ENCODE results near the gene PHACTR3.

The PHACTR3 gene

DNA sequence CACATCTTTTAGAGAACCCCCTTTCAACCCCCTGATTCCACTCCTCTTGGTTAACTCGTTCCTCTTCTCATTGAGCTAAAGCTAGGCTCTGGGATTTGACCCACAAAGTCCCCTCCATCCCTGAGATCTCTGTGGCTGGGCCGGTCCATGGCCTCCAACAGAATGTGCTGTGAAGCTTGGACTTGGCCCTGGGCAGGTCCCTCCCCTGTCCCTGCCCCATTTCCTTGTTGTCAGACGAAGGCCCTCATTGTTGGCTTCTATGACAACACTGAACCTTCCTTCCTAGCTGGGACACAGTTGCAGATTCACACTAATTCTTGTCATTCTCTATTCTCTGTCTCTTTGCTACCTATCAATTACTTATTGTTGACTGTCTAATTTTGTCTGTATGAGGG lies 173.0 kb downstream of the PHACTR3 start:
- H3K4me3 ChIP-seq (ENCODE audit: low read depth, low read length), result no peak overlapping the region
- in situ Hi-C loops (cut with HindIII; ENCODE audit: low sequenced_read_pairs), result no loop called here

DNA sequence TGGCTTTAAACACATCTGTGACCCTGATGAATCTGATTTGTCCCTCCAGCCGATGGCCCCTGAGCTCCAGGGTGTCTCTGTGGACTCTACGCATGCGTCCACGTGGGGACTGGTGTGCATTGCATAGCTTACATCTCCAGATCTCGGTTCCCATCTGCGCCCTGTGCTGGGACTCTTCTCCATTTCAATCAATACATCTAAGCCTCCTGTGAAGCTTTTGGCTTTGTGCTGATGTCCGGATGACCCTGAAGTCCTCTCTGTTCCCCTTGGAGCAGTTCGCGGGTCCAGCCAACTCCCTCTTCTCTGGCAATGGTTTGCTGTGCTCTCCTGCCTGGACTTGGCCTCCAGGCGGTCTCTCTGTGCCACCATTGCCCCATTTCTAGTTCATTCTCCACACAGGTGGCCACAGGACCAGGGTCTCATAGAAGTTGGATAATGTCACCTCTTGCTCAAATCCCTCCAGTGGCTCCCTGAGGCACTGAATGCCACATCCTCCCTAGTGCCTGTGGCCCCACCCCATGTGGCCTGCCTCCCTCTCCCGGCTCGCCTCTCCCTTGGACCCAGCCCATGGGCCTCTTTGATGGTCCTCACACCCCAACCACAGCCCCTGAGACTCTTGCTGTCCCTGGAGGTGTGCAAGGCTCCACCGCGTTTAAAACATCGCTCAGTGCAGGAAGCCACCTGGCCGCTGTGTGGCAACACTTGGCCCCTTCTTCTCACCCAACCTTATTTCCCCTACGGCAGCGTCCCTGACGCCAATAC lies 173.7 kb downstream of the PHACTR3 start:
- no peak overlapping the region for H3K4me3 ChIP-seq (ENCODE audit: low read depth, low read length)
- TF ChIP-seq, protein P1, sequence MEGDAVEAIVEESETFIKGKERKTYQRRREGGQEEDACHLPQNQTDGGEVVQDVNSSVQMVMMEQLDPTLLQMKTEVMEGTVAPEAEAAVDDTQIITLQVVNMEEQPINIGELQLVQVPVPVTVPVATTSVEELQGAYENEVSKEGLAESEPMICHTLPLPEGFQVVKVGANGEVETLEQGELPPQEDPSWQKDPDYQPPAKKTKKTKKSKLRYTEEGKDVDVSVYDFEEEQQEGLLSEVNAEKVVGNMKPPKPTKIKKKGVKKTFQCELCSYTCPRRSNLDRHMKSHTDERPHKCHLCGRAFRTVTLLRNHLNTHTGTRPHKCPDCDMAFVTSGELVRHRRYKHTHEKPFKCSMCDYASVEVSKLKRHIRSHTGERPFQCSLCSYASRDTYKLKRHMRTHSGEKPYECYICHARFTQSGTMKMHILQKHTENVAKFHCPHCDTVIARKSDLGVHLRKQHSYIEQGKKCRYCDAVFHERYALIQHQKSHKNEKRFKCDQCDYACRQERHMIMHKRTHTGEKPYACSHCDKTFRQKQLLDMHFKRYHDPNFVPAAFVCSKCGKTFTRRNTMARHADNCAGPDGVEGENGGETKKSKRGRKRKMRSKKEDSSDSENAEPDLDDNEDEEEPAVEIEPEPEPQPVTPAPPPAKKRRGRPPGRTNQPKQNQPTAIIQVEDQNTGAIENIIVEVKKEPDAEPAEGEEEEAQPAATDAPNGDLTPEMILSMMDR (IDR thresholded peaks at IDR 0.05; ENCODE audit: low read depth, low read length, missing control alignments), result no peak
- in situ Hi-C loops (cut with HindIII; ENCODE audit: low sequenced_read_pairs), result no loop called here
- DNase-seq (ENCODE audit: low read depth), result no peak

More for the DNA sequence above, 173.0 kb downstream of the PHACTR3 start:
- TF ChIP-seq, protein P1 (IDR thresholded peaks at IDR 0.05; ENCODE audit: low read depth, low read length, missing control alignments), result no peak
- no peak for DNase-seq (ENCODE audit: low read depth)

- DNase-seq (ENCODE audit: low read depth), result no peak
- TF ChIP-seq, protein P1 (IDR thresholded peaks at IDR 0.05; ENCODE audit: low read depth, low read length, missing control alignments), result no peak
- in situ Hi-C loops (cut with HindIII; ENCODE audit: low sequenced_read_pairs), result no loop called here
- no peak overlapping the region for H3K4me3 ChIP-seq (ENCODE audit: low read depth, low read length)
Observed at GRCh38 chr20:59778615-59779200, 174.4 kb downstream of the PHACTR3 start.

- TF ChIP-seq, protein P1 (IDR thresholded peaks at IDR 0.05; ENCODE audit: low read depth, low read length, missing control alignments), result no peak
- no peak for DNase-seq (ENCODE audit: low read depth)
- in situ Hi-C loops (cut with HindIII; ENCODE audit: low sequenced_read_pairs), result no loop called here
- no peak overlapping the region for H3K4me3 ChIP-seq (ENCODE audit: low read depth, low read length)
Observed at GRCh38 chr20:59779656-59780380, 175.5 kb downstream of the PHACTR3 start.

DNA sequence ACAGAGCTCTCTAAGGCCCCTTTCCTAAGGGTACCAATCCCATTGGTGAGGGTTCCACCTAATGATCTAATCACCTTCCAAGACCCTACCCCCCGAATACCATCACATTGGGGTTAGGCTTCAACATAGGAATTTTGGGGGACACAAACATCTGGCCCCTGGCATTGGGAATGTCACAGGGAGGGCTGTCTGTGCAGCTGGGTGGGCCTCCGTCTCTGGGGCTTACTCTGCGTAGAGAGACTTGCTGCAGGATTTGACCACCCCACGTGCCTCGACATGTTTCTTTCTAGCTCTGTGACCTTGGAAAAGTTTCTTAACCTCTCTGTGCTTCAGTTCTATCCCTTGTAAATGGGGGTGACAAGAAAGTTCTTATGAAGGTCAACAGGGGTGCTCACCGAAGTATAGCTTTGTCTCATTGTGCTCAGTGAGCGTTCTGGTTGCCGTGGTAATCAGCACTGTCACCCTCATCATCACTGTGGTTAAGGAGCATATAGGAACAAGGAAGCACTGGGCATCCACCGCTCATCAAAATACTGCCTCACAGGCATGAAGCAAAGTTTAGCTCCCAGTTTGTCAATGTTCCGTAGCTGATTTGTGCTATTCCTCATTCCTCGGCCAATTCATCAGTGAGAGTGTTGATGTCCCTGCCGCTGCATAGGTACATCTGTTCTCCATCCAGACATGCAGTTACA lies 176.3 kb downstream of the PHACTR3 start:
- in situ Hi-C loops (cut with HindIII; ENCODE audit: low sequenced_read_pairs), result no loop called here
- no peak overlapping the region for H3K4me3 ChIP-seq (ENCODE audit: low read depth, low read length)
- TF ChIP-seq, protein P1 (IDR thresholded peaks at IDR 0.05; ENCODE audit: low read depth, low read length, missing control alignments), result no peak
- DNase-seq (ENCODE audit: low read depth), result no peak

DNA sequence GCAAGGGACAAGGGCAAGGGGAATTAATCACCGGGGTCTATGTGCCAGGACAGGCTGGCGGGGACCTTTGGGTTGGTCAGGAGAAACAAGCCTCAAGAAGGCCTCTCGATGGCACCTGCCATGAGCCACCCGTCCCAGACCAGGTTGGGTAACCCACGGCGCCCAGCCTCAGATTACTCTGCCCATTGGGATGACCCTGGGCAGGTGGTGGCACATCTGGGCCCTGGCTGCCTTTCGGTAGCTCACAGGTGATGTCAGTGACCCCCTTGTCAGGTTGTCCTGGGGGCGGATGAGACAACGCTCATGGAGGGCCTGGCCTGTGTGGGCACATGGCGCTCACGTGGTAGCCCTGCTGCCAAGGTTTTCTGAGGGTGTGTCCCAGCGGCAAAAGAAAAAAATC lies 176.9 kb downstream of the PHACTR3 start:
- TF ChIP-seq, protein P1 (IDR thresholded peaks at IDR 0.05; ENCODE audit: low read depth, low read length, missing control alignments), result no peak
- in situ Hi-C loops (cut with HindIII; ENCODE audit: low sequenced_read_pairs), result no loop called here
- no peak for DNase-seq (ENCODE audit: low read depth)
- no peak overlapping the region for H3K4me3 ChIP-seq (ENCODE audit: low read depth, low read length)
